HEK293 (cell line): Measurements from ENCODE around the gene SPATA12.

Experiments used
- AEBP2 ChIP-seq: fragments of 450-650 bp; formaldehyde crosslinking; IDR thresholded peaks from 2 replicates; pipeline ENCODE4 v1.5.1; 2016; ENCODE audit warnings: missing biosample characterization, missing genetic modification characterization, borderline replicate concordance
- BCL11A ChIP-seq: fragments of 450-650 bp; formaldehyde crosslinking; IDR thresholded peaks from 2 replicates; pipeline ENCODE4 v1.5.1; 2016; ENCODE audit warnings: low read depth, missing biosample characterization, missing genetic modification characterization
- MZF1 ChIP-seq: fragments of 450-650 bp; formaldehyde crosslinking; IDR thresholded peaks from 2 replicates; pipeline ENCODE4 v1.5.1; 2017; ENCODE audit warnings: missing biosample characterization, missing genetic modification characterization, borderline replicate concordance
- PATZ1 ChIP-seq: fragments of 450-650 bp; formaldehyde crosslinking; IDR thresholded peaks from 2 replicates; pipeline ENCODE4 v1.5.1; 2016; ENCODE audit warnings: missing biosample characterization, missing genetic modification characterization
- REPIN1 ChIP-seq: fragments of 450-650 bp; formaldehyde crosslinking; IDR thresholded peaks from 2 replicates; pipeline ENCODE4 v1.5.1; 2017; ENCODE audit warnings: missing biosample characterization, missing genetic modification characterization, low read depth
- REST ChIP-seq: fragments of 450-650 bp; formaldehyde crosslinking; IDR thresholded peaks from 2 replicates; pipeline ENCODE4 v1.5.1; 2016; ENCODE audit warnings: missing biosample characterization, missing genetic modification characterization
- ZBTB20 ChIP-seq: fragments of 450-650 bp; formaldehyde crosslinking; IDR thresholded peaks from 2 replicates; pipeline ENCODE4 v1.5.1; 2016; ENCODE audit warnings: missing biosample characterization, missing genetic modification characterization
- ZBTB48 ChIP-seq: fragments of 450-650 bp; formaldehyde crosslinking; IDR thresholded peaks from 2 replicates; pipeline ENCODE4 v1.5.1; 2016; ENCODE audit warnings: missing biosample characterization, missing genetic modification characterization
- ZNF10 ChIP-seq: fragments of 450-650 bp; formaldehyde crosslinking; IDR thresholded peaks from 2 replicates; pipeline ENCODE4 v1.5.1; 2017; ENCODE audit warnings: missing biosample characterization, missing genetic modification characterization
- ZNF132 ChIP-seq: fragments of 450-650 bp; formaldehyde crosslinking; IDR thresholded peaks from 2 replicates; pipeline ENCODE4 v1.5.1; 2017; ENCODE audit warnings: missing biosample characterization, missing genetic modification characterization, borderline replicate concordance
- ZNF140 ChIP-seq: fragments of 450-650 bp; formaldehyde crosslinking; IDR thresholded peaks from 2 replicates; pipeline ENCODE4 v1.5.1; 2016; ENCODE audit warnings: missing biosample characterization, missing genetic modification characterization
- ZNF311 ChIP-seq: fragments of 450-650 bp; formaldehyde crosslinking; IDR thresholded peaks from 2 replicates; pipeline ENCODE4 v1.5.1; 2017; ENCODE audit warnings: missing biosample characterization, missing genetic modification characterization, borderline replicate concordance
- ZNF488 ChIP-seq: fragments of 450-650 bp; formaldehyde crosslinking; IDR thresholded peaks from 2 replicates; pipeline ENCODE4 v1.5.1; 2016; ENCODE audit warnings: missing biosample characterization, missing genetic modification characterization
- ZNF610 ChIP-seq: fragments of 450-650 bp; formaldehyde crosslinking; IDR thresholded peaks from 2 replicates; pipeline ENCODE4 v1.5.1; 2016; ENCODE audit warnings: missing biosample characterization, missing genetic modification characterization, borderline replicate concordance
- ZSCAN16 ChIP-seq: fragments of 450-650 bp; formaldehyde crosslinking; IDR thresholded peaks from 2 replicates; pipeline ENCODE4 v1.5.1; 2016; ENCODE audit warnings: missing biosample characterization, missing genetic modification characterization
- TF ChIP-seq, protein P1 (sequence below): fragments of 450-650 bp; formaldehyde crosslinking; IDR thresholded peaks from 2 replicates; pipeline ENCODE4 v1.5.1; 2016; ENCODE audit warnings: missing biosample characterization, missing genetic modification characterization, borderline replicate concordance
- TF ChIP-seq, protein P2 (sequence below): fragments of 450-650 bp; formaldehyde crosslinking; IDR thresholded peaks from 2 replicates; pipeline ENCODE4 v1.5.1; 2016; ENCODE audit warnings: missing biosample characterization, missing genetic modification characterization
- TF ChIP-seq, protein P3 (sequence below): fragments of 450-650 bp; formaldehyde crosslinking; IDR thresholded peaks from 2 replicates; pipeline ENCODE4 v1.5.1; 2016; ENCODE audit warnings: missing biosample characterization, missing genetic modification characterization

Gene SPATA12

DNA sequence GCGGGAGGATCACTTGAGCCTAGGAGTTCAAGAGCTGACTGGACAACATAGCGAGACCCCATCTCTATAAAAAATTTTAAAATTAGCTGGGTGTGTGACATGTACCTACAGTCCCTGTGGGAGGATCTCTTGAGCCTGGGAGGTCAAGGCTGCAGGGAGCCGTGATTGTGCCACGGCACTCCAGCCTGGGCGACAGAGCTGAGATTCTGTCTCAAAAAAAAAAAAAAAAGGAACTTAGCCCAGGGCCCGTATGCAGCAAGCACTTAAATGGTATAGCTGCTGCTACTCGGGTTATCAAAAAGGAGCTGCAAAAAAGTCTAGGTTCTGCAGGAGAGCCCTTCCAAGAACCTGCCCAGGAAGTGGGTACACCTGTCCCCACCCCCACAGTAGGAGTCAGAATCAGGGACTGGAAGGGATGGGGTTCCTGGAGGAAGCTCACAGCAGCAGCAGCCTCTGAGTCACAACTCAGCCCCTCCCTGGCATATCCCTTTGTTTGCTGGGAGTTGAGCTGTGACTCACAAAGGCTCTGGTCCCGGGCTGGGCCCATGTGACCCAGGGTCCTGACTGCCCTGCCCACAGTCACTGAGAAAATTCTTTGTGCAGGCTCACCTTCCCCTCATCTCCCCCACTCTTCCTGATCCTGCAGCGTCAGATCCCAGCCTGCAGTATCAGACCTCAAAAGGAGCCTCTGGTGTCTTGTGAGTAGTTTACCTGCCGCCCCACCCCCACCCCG lies at the start of gene SPATA12 (continued):
- TF ChIP-seq, protein P1, sequence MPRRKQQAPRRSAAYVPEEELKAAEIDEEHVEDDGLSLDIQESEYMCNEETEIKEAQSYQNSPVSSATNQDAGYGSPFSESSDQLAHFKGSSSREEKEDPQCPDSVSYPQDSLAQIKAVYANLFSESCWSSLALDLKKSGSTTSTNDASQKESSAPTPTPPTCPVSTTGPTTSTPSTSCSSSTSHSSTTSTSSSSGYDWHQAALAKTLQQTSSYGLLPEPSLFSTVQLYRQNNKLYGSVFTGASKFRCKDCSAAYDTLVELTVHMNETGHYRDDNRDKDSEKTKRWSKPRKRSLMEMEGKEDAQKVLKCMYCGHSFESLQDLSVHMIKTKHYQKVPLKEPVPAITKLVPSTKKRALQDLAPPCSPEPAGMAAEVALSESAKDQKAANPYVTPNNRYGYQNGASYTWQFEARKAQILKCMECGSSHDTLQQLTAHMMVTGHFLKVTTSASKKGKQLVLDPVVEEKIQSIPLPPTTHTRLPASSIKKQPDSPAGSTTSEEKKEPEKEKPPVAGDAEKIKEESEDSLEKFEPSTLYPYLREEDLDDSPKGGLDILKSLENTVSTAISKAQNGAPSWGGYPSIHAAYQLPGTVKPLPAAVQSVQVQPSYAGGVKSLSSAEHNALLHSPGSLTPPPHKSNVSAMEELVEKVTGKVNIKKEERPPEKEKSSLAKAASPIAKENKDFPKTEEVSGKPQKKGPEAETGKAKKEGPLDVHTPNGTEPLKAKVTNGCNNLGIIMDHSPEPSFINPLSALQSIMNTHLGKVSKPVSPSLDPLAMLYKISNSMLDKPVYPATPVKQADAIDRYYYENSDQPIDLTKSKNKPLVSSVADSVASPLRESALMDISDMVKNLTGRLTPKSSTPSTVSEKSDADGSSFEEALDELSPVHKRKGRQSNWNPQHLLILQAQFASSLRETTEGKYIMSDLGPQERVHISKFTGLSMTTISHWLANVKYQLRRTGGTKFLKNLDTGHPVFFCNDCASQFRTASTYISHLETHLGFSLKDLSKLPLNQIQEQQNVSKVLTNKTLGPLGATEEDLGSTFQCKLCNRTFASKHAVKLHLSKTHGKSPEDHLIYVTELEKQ (tag by site-specific recombination), result no peak
- TF ChIP-seq PATZ1 (tag by site-specific recombination) (peak; percentile 44; the same call in 1 of the 2 replicates), ZNF140 (tag by site-specific recombination) (no peak), ZSCAN16 (no peak), ZNF132 (tag by site-specific recombination) (no peak), ZNF610 (tag by site-specific recombination) (no peak), ZBTB48 (tag by site-specific recombination) (peak; percentile 58; the same call in 1 of the 2 replicates), AEBP2 (no peak), ZNF488 (tag by site-specific recombination) (no peak), BCL11A (tag by site-specific recombination) (no peak), ZNF311 (tag by site-specific recombination) (no peak), ZBTB20 (tag by site-specific recombination) (peak; percentile 51; the same call in 1 of the 2 replicates), REPIN1 (tag by site-specific recombination) (no peak), REST (tag by site-specific recombination) (no peak), MZF1 (tag by site-specific recombination) (no peak), ZNF10 (tag by site-specific recombination) (no peak)
- TF ChIP-seq, protein P2, sequence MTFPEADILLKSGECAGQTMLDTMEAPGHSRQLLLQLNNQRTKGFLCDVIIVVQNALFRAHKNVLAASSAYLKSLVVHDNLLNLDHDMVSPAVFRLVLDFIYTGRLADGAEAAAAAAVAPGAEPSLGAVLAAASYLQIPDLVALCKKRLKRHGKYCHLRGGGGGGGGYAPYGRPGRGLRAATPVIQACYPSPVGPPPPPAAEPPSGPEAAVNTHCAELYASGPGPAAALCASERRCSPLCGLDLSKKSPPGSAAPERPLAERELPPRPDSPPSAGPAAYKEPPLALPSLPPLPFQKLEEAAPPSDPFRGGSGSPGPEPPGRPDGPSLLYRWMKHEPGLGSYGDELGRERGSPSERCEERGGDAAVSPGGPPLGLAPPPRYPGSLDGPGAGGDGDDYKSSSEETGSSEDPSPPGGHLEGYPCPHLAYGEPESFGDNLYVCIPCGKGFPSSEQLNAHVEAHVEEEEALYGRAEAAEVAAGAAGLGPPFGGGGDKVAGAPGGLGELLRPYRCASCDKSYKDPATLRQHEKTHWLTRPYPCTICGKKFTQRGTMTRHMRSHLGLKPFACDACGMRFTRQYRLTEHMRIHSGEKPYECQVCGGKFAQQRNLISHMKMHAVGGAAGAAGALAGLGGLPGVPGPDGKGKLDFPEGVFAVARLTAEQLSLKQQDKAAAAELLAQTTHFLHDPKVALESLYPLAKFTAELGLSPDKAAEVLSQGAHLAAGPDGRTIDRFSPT (tag by site-specific recombination), result no peak
- TF ChIP-seq, protein P3, sequence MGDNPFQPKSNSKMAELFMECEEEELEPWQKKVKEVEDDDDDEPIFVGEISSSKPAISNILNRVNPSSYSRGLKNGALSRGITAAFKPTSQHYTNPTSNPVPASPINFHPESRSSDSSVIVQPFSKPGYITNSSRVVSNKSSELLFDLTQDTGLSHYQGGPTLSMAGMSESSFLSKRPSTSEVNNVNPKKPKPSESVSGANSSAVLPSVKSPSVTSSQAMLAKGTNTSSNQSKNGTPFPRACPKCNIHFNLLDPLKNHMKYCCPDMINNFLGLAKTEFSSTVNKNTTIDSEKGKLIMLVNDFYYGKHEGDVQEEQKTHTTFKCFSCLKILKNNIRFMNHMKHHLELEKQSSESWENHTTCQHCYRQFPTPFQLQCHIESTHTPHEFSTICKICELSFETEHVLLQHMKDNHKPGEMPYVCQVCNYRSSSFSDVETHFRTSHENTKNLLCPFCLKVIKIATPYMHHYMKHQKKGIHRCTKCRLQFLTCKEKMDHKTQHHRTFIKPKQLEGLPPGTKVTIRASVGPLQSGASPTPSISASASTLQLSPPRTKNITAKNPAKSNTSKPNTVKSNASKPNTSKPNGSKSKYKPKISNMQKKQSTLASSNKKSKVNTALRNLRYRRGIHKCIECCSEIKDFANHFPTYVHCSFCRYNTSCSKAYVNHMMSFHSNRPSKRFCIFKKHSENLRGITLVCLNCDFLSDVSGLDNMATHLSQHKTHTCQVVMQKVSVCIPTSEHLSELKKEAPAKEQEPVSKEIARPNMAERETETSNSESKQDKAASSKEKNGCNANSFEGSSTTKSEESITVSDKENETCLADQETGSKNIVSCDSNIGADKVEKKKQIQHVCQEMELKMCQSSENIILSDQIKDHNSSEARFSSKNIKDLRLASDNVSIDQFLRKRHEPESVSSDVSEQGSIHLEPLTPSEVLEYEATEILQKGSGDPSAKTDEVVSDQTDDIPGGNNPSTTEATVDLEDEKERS (tag by site-specific recombination), result no peak
